Stimulated activated CD8-positive, alpha-beta memory T cell treated with anti-CD3 and anti-CD28 coated beads, Interleukin-7, amount 100 ng/mL, for 1 hour (primary cell): ENCODE measurements around the gene DHRS11.
"Not testable (repeated sequence)": the region's sequence is repeated elsewhere in the genome, so short reads cannot be mapped to it uniquely, and the experiment has no call there.

ENCODE experiments used
- DNase-seq, 2 donors: peaks; one replicate each; pipeline ENCODE4 v3.0.0-alpha.2; 2020; ENCODE audit warnings: low read depth in 2 of 2

DHRS11 gene

GRCh38 chr17:36593656-36594316 is 2.1 kb downstream of the DHRS11 start:
- no peak for DNase-seq

- DNase-seq = no peak
Measured at GRCh38 chr17:36594626-36595401, 3.1 kb downstream of the DHRS11 start.

- no peak for DNase-seq
Measured at GRCh38 chr17:36597226-36597625, 5.5 kb downstream of the DHRS11 start.

- no peak for DNase-seq
Measured at GRCh38 chr17:36597866-36598777, 6.4 kb downstream of the DHRS11 start.

GRCh38 chr17:36598951-36599401 is 7.3 kb downstream of the DHRS11 start:
- DNase-seq = no peak

GRCh38 chr17:36599546-36600250 is 8.0 kb downstream of the DHRS11 start:
- no peak for DNase-seq

- DNase-seq = no peak
Measured at GRCh38 chr17:36600465-36600864, 8.8 kb downstream of the DHRS11 start.

GRCh38 chr17:36600936-36601302 is 9.2 kb downstream of the DHRS11 start:
- DNase-seq = no peak

- DNase-seq = peak; percentile 82 to 85
Measured at GRCh38 chr17:36601303-36602029, 9.8 kb downstream of the DHRS11 start, which contains the start of gene MRM1. MRM1 (plus strand) TSS chr17:36601583; CDS start chr17:36601811, 228 bp downstream.

- DNase-seq = no peak
Measured at GRCh38 chr17:36602030-36602748, 10.5 kb downstream of the DHRS11 start.

- peak; percentile 26 to 39 for DNase-seq
Measured at GRCh38 chr17:36602924-36603384, 11.3 kb downstream of the DHRS11 start.

- DNase-seq = not testable (repeated sequence)
Measured at GRCh38 chr17:36605028-36605427, 13.3 kb downstream of the DHRS11 start.

GRCh38 chr17:36608280-36608679 is 16.6 kb downstream of the DHRS11 start:
- no peak for DNase-seq

GRCh38 chr17:36608794-36609497 is 17.3 kb downstream of the DHRS11 start:
- DNase-seq = no peak

- no peak for DNase-seq
Measured at GRCh38 chr17:36609498-36609862, 17.8 kb downstream of the DHRS11 start.

GRCh38 chr17:36610474-36610873 is 18.8 kb downstream of the DHRS11 start:
- no peak for DNase-seq

GRCh38 chr17:36611345-36612072 is 19.8 kb downstream of the DHRS11 start:
- no peak for DNase-seq

GRCh38 chr17:36612323-36612722 is 20.6 kb downstream of the DHRS11 start:
- no peak for DNase-seq

GRCh38 chr17:36613155-36613554 is 21.5 kb downstream of the DHRS11 start:
- DNase-seq = no peak
